ENCODE data around the gene FAM167B. TPM values are rescaled to one million over a fixed set of nuclear protein-coding genes. Genes with fewer than 3 reads are reported as not detected.

Gene FAM167B
- total RNA-seq = 2.8 TPM in 1 of 2 replicates, not detected in the other

GRCh38 chr1:32246888-32247273 lies at the start of gene FAM167B:
Gene FAM167B (plus strand): TSS chr1:32247222. CDS start chr1:32247422, 200 bp downstream.

GRCh38 chr1:32200226-32201010 lies 46.6 kb upstream of the FAM167B start, which contains the start of gene CCDC28B:
Gene CCDC28B (plus strand): TSS chr1:32200595. CDS start chr1:32201936, 1,341 bp downstream.

GRCh38 chr1:32205401-32206370 lies 41.3 kb upstream of the FAM167B start, which contains the start of gene IQCC:
Gene IQCC (plus strand): TSS chr1:32205671. CDS start chr1:32205682, 11 bp downstream.

GRCh38 chr1:32208891-32209328 lies 38.1 kb upstream of the FAM167B start, which contains the start of gene DCDC2B:
Gene DCDC2B (plus strand): TSS chr1:32209089. CDS start chr1:32209094, 5 bp downstream.

GRCh38 chr1:32221980-32222755 lies 24.9 kb upstream of the FAM167B start, which contains the start of the genes EIF3I and TMEM234:
Gene EIF3I (plus strand): TSS chr1:32222407. CDS start chr1:32222442, 35 bp downstream.
Gene TMEM234 (minus strand): TSS chr1:32222353. CDS start chr1:32222322, 31 bp downstream.

GRCh38 chr1:32250893-32251716 lies 4.1 kb downstream of the FAM167B start, which contains the start of gene LCK:
Gene LCK (plus strand): TSS chr1:32251265. CDS start chr1:32274330, 23,065 bp downstream.

GRCh38 chr1:32291708-32292538 lies 44.9 kb downstream of the FAM167B start, which contains the start of gene HDAC1:
Gene HDAC1 (plus strand): TSS chr1:32292083. CDS start chr1:32292170, 87 bp downstream.

Other genes starting within 250 kb of the FAM167B start
- gene KHDRBS1, start 233.4 kb upstream of the FAM167B start, total RNA-seq = 37.9 and 43.7 TPM in 2 replicates
- 5.0 and 11.4 TPM in 2 replicates for gene TMEM39B, start 174.3 kb upstream of the FAM167B start, total RNA-seq
- gene KPNA6, start 139.2 kb upstream of the FAM167B start, total RNA-seq = 35.6 and 41.8 TPM in 2 replicates
- gene TXLNA, start 67.5 kb upstream of the FAM167B start, total RNA-seq = 49.5 and 58.6 TPM in 2 replicates
- gene CCDC28B, start 46.6 kb upstream of the FAM167B start, total RNA-seq = 9.4 and 15.7 TPM in 2 replicates
- 1.3 and 1.6 TPM in 2 replicates for gene IQCC, start 41.6 kb upstream of the FAM167B start, total RNA-seq
- gene DCDC2B, start 38.1 kb upstream of the FAM167B start, total RNA-seq = not detected in 2 replicates
- gene TMEM234, start 24.9 kb upstream of the FAM167B start, total RNA-seq = 11.9 and 14.7 TPM in 2 replicates
- 263 and 299 TPM in 2 replicates for gene EIF3I, start 24.8 kb upstream of the FAM167B start, total RNA-seq
- gene LCK, start 4.0 kb downstream of the FAM167B start, total RNA-seq = 0.49 TPM in 1 of 2 replicates, not detected in the other
- 67.1 and 70.9 TPM in 2 replicates for gene HDAC1, start 44.9 kb downstream of the FAM167B start, total RNA-seq
- 268 and 400 TPM in 2 replicates for gene MARCKSL1, start 89.0 kb downstream of the FAM167B start, total RNA-seq
- gene FAM229A, start 115.3 kb downstream of the FAM167B start, total RNA-seq = 0.18 and 0.97 TPM in 2 replicates
- 0.32 TPM in 1 of 2 replicates, not detected in the other for gene TSSK3, start 115.3 kb downstream of the FAM167B start, total RNA-seq
- 65.9 and 67.7 TPM in 2 replicates for gene BSDC1, start 147.2 kb downstream of the FAM167B start, total RNA-seq
- gene ZBTB8B, start 217.8 kb downstream of the FAM167B start, total RNA-seq = under 0.01 and 0.16 TPM in 2 replicates